PFSK-1 (cell line): ENCODE data around the gene CCDC33.

ENCODE experiments used
- POLR2AphosphoS5 ChIP-seq: IDR thresholded peaks from 2 replicates; pipeline ENCODE4 v1.6.1; 2012; ENCODE audit warnings: low read depth, mild to moderate bottlenecking, control low read depth, low read length, moderate library complexity
- REST ChIP-seq, 2 experiments: IDR thresholded peaks; 2 replicates each; pipeline versions ENCODE4 v1.6.1 to v1.8.0; 2011 to 2012; ENCODE audit warnings: low read depth in 2 of 2, low read length in 2 of 2, control low read depth in 1 of 2, inconsistent platforms in 1 of 2, mild to moderate bottlenecking in 1 of 2, moderate library complexity in 1 of 2; ENCODE audit not compliant: insufficient read depth in 1 of 2
- SIN3A ChIP-seq: IDR thresholded peaks from 2 replicates; pipeline ENCODE4 v1.6.1; 2012; ENCODE audit warnings: mild to moderate bottlenecking, low read length, moderate library complexity, borderline replicate concordance; ENCODE audit not compliant: insufficient read depth
- TAF1 ChIP-seq: IDR thresholded peaks from 2 replicates; pipeline ENCODE4 v1.6.1; 2012; ENCODE audit warnings: low read length, control low read depth, borderline replicate concordance; ENCODE audit not compliant: insufficient read depth

- TF ChIP-seq REST (IDR thresholded peaks at IDR 0.05; ENCODE audit: insufficient read depth in 1 of 2, low read depth in 2 of 2, low read length in 2 of 2) (no peak), TAF1 (no peak), SIN3A (no peak), POLR2AphosphoS5 (no peak)
Observed at GRCh38 chr15:74214324-74215021, 21.7 kb upstream of the CCDC33 start.
